ENCODE data around the gene PTPRJ. TPM values are rescaled to one million over a fixed set of nuclear protein-coding genes. Genes with fewer than 3 reads are reported as not detected.

The PTPRJ gene
- total and polyA plus RNA-seq, 7 donors, result 0.32 to 12.4 (median 4.1) TPM

DNA sequence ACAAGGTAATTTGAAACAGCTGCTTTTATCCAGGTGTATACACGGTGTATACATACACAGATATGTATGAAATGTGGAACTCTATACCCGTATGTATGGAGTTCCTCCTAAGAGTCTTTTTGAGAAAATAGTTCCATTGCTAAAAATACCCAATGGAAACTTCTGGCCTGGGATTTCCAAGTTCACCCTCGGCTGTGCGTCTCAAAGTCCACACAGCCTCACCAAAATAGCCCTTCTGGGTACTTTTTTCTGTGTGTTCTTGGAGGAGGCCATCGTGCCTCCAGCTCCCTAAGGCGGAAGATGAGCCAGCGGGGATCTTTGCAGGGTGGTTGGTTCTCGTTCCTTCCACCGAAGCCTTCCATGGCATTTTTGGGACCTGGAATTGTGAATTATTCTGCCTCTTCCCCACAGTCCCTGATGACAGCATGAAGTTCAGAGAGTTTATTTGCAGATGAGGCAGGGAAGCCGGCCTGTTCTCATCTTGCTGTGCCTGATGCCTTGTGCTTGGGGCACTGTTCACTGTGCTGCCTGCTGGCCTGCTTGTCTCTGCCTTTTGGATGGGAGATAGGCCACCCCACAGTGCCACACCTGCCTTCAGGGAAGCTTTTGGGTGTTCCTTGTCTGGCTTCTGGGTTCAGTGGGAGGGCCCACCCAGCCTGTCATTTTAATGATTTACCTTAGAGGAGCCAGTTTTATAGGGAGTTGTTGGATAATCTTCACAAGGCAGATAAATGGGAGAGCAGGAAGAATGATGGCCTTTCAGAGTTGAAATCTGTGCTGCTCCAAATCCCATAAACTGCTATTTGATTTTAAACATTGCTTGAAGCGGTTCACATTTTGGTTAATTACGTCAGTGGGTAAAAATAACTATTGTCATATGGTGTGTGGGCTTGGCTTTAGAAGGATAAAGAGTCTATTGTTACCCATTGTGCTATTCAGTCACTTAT is 123.5 kb downstream of the PTPRJ start:
- Histone ChIP-seq H3K9me3 (no peaks in the 10 kb centered on the region), H3K36me3 (ENCODE audit: insufficient read depth in 1 of 2, low read depth in 1 of 2) (no peaks in the 10 kb centered on the region), H3K4me3 (no peak overlapping the region), H3K4me1 (peaks cover 9% of the 10 kb centered on the region), H3K27ac (peak overlapping the region; percentile 15), H3K27me3 (ENCODE audit: insufficient read depth in 3 of 3, low read length in 2 of 3) (no peaks in the 10 kb centered on the region)
- WGBS, 3 donors, result 71 to 73% (median 72%) methylated on average over 12 of the region's 12 CpGs
- ATAC-seq (peak in 3 of 4 donors; percentile 50 to 72 (median 69)), DNase-seq (no peak)
- intact Hi-C loops (cut with DNase I), result loop anchor here in 1 of 2 donors (10.0 kb wide), 1 partner anchor 249 kb away; no protein-coding TSS in a partner anchor
- TF ChIP-seq, protein P1, sequence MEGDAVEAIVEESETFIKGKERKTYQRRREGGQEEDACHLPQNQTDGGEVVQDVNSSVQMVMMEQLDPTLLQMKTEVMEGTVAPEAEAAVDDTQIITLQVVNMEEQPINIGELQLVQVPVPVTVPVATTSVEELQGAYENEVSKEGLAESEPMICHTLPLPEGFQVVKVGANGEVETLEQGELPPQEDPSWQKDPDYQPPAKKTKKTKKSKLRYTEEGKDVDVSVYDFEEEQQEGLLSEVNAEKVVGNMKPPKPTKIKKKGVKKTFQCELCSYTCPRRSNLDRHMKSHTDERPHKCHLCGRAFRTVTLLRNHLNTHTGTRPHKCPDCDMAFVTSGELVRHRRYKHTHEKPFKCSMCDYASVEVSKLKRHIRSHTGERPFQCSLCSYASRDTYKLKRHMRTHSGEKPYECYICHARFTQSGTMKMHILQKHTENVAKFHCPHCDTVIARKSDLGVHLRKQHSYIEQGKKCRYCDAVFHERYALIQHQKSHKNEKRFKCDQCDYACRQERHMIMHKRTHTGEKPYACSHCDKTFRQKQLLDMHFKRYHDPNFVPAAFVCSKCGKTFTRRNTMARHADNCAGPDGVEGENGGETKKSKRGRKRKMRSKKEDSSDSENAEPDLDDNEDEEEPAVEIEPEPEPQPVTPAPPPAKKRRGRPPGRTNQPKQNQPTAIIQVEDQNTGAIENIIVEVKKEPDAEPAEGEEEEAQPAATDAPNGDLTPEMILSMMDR (IDR thresholded peaks at IDR 0.05), result no peak

DNA sequence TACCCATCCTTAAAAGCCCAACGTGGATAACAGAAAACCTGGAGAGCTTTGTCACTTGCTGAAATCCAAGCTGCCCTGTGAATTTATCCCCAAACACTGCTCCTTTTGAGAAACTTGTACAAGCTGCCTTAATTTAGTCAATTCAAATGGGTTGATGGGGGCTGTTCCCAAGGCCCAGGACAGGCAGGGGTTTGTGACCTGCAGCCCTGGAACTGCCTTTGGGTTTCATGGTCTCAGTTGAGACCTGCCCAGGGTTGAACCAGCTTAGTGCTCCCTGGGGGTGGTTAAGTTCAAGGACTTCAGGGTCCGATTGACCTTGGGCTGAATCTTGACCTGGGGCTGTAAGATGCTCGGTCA is 124.2 kb downstream of the PTPRJ start:
- Histone ChIP-seq H3K36me3 (ENCODE audit: insufficient read depth in 1 of 2, low read depth in 1 of 2) (no peaks in the 10 kb centered on the region), H3K4me1 (peaks cover 14% of the 10 kb centered on the region), H3K27me3 (ENCODE audit: insufficient read depth in 3 of 3, low read length in 2 of 3) (no peaks in the 10 kb centered on the region), H3K9me3 (no peaks in the 10 kb centered on the region), H3K4me3 (no peak overlapping the region), H3K27ac (no peak overlapping the region)
- intact Hi-C loops (cut with DNase I), result loop anchor here in 1 of 2 donors (10.0 kb wide), 1 partner anchor 250 kb away; no protein-coding TSS in a partner anchor
- no peak for DNase-seq
- TF ChIP-seq, protein P1 (IDR thresholded peaks at IDR 0.05), result no peak
- no peak for ATAC-seq
- 72 to 79% (median 74%) methylated on average over 3 of the region's 3 CpGs for WGBS, 3 donors

DNA sequence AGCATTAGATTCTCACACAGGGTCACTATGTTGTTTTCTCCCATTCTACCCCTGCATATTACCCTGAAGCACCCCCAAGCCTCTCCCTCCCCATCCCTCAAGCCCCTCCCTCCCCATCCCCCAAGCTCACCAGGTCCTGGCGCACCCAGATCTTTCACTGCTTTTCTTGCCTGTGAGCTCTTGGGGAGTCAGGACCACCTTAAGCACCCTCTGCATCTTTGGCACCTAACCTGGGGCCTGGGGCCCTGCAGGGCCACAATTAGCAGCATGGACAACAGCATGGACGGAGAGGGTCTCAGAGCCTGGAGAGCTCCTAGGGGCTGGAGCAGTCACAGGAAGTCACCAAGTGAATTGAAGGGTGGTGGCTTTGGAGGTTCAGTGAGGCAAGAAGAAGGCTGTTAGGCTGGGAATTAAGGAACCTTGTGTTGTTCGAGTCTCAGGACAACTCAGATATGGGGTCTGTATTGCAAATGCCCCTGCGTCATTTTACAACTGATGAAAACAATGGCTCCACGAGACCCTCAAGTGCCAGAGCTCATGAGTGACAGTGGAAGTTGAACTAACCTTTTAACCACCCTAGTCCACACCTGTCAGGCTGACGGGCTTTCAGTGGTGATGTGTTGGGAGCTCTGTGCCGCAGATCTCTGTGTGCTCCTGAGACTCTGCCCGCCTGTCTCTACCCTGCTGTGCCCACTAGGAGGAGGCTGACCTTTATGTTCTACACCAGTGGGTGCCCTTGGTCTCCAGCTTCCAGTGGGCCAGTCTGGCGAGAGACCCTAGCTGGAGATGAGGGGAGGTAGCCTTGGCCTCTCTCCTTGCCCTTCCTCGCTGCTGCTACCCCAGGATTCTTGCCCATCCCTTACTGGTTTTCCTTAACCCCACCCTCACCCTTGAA is 125.0 kb downstream of the PTPRJ start:
- no peaks in the 10 kb centered on the region for H3K36me3 ChIP-seq (ENCODE audit: insufficient read depth in 1 of 2, low read depth in 1 of 2)
- no peak overlapping the region for H3K27ac ChIP-seq
- DNase-seq (no peak), ATAC-seq (no peak)
- TF ChIP-seq, protein P1 (IDR thresholded peaks at IDR 0.05), result no peak
- no peaks in the 10 kb centered on the region for H3K9me3 ChIP-seq
- peaks cover 21% of the 10 kb centered on the region for H3K4me1 ChIP-seq
- intact Hi-C loops (cut with DNase I), result loop anchor here (5.0 to 10.0 kb wide), 3 partner anchors 123 to 251 kb away; partner anchors contain the start of gene PTPRJ (in 1 of the 2)
- no peaks in the 10 kb centered on the region for H3K27me3 ChIP-seq (ENCODE audit: insufficient read depth in 3 of 3, low read length in 2 of 3)
- WGBS, 3 donors, result 92 to 95% (median 94%) methylated on average over 10 of the region's 10 CpGs
- H3K4me3 ChIP-seq, result no peak overlapping the region

DNA sequence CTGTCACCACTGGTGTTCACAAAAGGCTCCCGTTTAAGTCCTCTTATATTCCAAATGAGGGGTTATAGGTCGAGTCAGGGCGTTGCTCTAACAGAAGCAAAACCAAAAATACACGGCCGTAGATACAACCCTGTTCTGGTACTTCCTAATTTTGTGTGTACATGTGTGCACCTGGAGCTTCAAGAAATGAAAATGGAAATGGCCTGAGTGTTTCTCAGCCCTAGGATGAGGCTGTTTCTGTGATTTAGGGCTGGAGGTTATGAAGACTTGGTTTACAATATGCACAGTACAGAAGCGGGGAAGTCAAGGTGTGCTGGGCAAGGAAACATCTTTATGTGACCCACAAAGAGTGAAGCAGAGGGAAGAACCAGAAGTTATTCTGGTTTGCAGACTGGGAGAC is 125.8 kb downstream of the PTPRJ start:
- intact Hi-C loops (cut with DNase I), result loop anchor here (2.0 to 10.0 kb wide), 4 partner anchors 124 to 251 kb away; partner anchors contain the start of gene PTPRJ (in 1 of the 2)
- TF ChIP-seq, protein P1 (IDR thresholded peaks at IDR 0.05), result no peak
- H3K4me3 ChIP-seq, result no peak overlapping the region
- DNase-seq (no peak), ATAC-seq (no peak)
- H3K4me1 ChIP-seq, result peaks cover 21% of the 10 kb centered on the region
- H3K36me3 ChIP-seq (ENCODE audit: insufficient read depth in 1 of 2, low read depth in 1 of 2), result no peaks in the 10 kb centered on the region
- H3K27me3 ChIP-seq (ENCODE audit: insufficient read depth in 3 of 3, low read length in 2 of 3), result no peaks in the 10 kb centered on the region
- WGBS, 3 donors, result 80 to 87% (median 81%) methylated on average over 6 of the region's 6 CpGs
- H3K9me3 ChIP-seq, result no peaks in the 10 kb centered on the region
- H3K27ac ChIP-seq, result no peak overlapping the region
